ENCODE results near the gene CYP11A1. TPM values are rescaled to one million over a fixed set of nuclear protein-coding genes. Genes with fewer than 3 reads are reported as not detected.

Gene CYP11A1
- total RNA-seq, 1 donor, result 0.86 TPM

DNA sequence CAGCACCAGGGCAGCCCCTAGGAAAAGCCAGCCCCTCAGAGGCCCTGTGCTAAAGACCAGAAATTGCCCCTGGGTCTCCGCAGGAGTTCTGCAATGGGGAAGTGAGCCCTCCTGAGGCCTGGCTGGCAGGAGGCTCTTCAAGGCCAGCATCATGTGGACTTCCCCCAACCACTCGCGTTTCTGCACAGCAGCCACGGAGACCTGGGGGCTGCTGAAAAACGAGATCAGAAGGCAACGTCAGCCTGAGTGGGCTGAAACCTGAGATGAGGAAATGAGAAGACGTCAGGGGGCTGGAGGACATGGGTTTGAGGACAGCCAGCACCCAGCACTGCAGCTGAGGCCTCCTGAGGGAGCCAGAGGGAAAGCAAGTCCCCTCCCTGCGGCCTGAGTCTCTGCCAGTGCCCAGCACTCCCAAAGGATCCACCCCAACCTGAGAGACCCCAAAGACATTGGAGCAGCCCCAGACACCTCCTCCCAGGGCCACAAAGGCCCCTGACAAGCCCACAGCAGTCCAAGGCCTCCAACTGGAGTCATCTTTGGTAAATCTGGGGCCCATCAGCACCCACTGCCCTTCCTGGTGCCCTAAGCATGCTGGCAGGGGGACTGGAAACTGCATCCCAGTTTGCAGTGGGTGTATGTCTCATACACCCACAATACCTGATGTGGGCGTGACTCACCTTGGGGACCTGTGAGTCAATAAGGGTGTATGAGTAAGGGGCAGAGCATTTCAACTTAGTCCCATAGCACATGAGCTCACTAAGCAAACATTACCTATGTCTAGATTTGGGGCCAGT, 29.2 kb upstream of the CYP11A1 start:
- TF ChIP-seq, protein P1, sequence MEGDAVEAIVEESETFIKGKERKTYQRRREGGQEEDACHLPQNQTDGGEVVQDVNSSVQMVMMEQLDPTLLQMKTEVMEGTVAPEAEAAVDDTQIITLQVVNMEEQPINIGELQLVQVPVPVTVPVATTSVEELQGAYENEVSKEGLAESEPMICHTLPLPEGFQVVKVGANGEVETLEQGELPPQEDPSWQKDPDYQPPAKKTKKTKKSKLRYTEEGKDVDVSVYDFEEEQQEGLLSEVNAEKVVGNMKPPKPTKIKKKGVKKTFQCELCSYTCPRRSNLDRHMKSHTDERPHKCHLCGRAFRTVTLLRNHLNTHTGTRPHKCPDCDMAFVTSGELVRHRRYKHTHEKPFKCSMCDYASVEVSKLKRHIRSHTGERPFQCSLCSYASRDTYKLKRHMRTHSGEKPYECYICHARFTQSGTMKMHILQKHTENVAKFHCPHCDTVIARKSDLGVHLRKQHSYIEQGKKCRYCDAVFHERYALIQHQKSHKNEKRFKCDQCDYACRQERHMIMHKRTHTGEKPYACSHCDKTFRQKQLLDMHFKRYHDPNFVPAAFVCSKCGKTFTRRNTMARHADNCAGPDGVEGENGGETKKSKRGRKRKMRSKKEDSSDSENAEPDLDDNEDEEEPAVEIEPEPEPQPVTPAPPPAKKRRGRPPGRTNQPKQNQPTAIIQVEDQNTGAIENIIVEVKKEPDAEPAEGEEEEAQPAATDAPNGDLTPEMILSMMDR (IDR thresholded peaks at IDR 0.05; ENCODE audit: insufficient read depth, low read depth, low read length), result no peak
- no peak for DNase-seq (ENCODE audit: low read depth)
- H3K4me3 ChIP-seq (ENCODE audit: low read depth, low read length), result no peak overlapping the region

DNA sequence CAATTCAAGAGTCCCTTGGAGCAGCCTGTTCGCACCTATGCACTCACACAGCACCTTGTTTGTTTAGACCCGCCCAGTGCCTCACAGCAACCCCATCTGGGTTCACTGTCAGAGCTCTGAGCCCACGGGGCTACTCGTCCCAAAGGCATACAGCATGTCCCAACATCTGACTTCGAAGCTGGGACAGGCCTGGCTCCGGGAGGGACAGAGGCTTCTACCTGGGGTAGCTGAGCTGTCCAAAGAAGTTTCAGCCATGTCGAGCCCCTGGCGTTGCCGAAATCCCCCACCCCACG, 28.6 kb upstream of the CYP11A1 start:
- no peak overlapping the region for H3K4me3 ChIP-seq (ENCODE audit: low read depth, low read length)
- TF ChIP-seq, protein P1 (IDR thresholded peaks at IDR 0.05; ENCODE audit: insufficient read depth, low read depth, low read length), result no peak
- DNase-seq (ENCODE audit: low read depth), result no peak

DNA sequence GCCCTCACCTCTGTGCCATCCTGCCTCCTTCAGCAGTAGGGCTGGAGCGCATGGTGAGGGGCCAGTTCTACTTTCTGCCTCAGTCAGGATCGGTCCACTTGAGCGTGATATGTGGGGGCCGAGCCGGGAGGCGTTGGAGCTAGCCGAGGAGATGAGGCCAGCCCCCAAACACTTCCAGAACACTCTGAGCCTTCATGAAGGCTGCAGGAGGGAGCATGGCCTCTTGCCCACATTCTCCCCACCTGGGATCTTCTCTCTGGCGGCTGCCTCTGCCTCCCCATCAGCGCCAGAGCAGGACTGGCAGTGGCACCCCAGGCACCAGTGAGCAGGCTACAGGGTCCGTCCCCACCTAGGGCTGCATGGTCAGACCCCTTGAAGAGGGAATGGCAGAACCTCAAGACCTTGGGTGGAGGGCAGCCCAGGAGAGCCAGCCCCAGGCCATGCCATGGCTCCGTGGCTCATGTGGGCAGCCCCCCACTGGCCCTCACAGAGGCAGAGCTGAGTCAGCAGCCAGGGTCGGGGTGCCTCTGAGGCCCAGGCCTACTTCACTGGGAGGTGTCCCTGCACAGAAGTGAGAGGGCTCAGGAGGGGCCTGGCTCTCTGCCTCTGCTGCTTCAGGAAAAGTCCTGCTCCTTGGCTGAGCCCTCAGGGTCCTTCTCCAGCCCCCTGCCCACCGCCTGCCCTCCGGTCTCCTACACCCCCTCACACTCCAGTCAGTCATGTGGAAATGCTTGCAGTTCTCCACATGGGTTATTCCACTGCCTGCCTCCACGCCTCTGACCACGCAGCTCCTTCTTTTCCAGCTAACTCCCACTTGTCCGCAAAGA, 28.1 kb upstream of the CYP11A1 start:
- TF ChIP-seq, protein P1 (IDR thresholded peaks at IDR 0.05; ENCODE audit: insufficient read depth, low read depth, low read length), result no peak
- H3K4me3 ChIP-seq (ENCODE audit: low read depth, low read length), result no peak overlapping the region
- DNase-seq (ENCODE audit: low read depth), result no peak

- DNase-seq (ENCODE audit: low read depth), result no peak
- TF ChIP-seq, protein P1 (IDR thresholded peaks at IDR 0.05; ENCODE audit: insufficient read depth, low read depth, low read length), result no peak
- no peak overlapping the region for H3K4me3 ChIP-seq (ENCODE audit: low read depth, low read length)
Observed at GRCh38 chr15:74394090-74394846, 26.8 kb upstream of the CYP11A1 start.

GRCh38 chr15:74393423-74393822, 26.0 kb upstream of the CYP11A1 start:
- no peak for DNase-seq (ENCODE audit: low read depth)
- TF ChIP-seq, protein P1 (IDR thresholded peaks at IDR 0.05; ENCODE audit: insufficient read depth, low read depth, low read length), result no peak
- H3K4me3 ChIP-seq (ENCODE audit: low read depth, low read length), result no peak overlapping the region

- no peak overlapping the region for H3K4me3 ChIP-seq (ENCODE audit: low read depth, low read length)
- no peak for DNase-seq (ENCODE audit: low read depth)
- TF ChIP-seq, protein P1 (IDR thresholded peaks at IDR 0.05; ENCODE audit: insufficient read depth, low read depth, low read length), result no peak
Observed at GRCh38 chr15:74392902-74393301, 25.5 kb upstream of the CYP11A1 start.

Measured in fibroblast of villous mesenchyme (primary cell).